Thyroid gland (tissue), 4 donors: ENCODE results near the gene ST3GAL2. TPM values are rescaled to one million over a fixed set of nuclear protein-coding genes. Genes with fewer than 3 reads are reported as not detected.

Experiments
- DNase-seq, 2 donors: peaks; one replicate each; pipeline ENCODE4 v3.0.0-alpha.2; 2019
- H3K27ac ChIP-seq, 3 donors: fragments of 200-600 bp; sonication (generic); 1 replicate in 2 of 3; 2 replicates in 1 of 3; pipeline ENCODE4 v1.5.1; 2016 to 2019; ENCODE audit warnings: mild to moderate bottlenecking in 1 of 3, moderate library complexity in 1 of 3
- H3K27me3 ChIP-seq: fragments of 200-600 bp; sonication (generic); one replicate; pipeline ENCODE4 v1.5.1; 2019
- H3K36me3 ChIP-seq, 2 donors: fragments of 200-600 bp; sonication (generic); one replicate each; pipeline ENCODE4 v1.5.1; 2016 to 2019
- H3K4me1 ChIP-seq, 2 donors: fragments of 200-600 bp; sonication (generic); one replicate each; pipeline ENCODE4 v1.5.1; 2017 to 2019
- H3K4me3 ChIP-seq, 3 donors: fragments of 200-600 bp; sonication (generic); replicated peaks in 1 of 3; 1 replicate in 2 of 3; 2 replicates in 1 of 3; pipeline ENCODE4 v1.5.1; 2016; ENCODE audit warnings: mild to moderate bottlenecking in 1 of 3
- H3K9me3 ChIP-seq: fragments of 200-600 bp; sonication (generic); one replicate; pipeline ENCODE4 v1.5.1; 2017
- POLR2A ChIP-seq, 2 donors: fragments of 450-650 bp; IDR thresholded peaks; one replicate each; pipeline ENCODE4 v1.6.1; 2017; ENCODE audit warnings: antibody characterized with exemption in 2 of 2, mild to moderate bottlenecking in 2 of 2, moderate library complexity in 1 of 2
- WGBS, 2 donors: methylation state at CpG; one replicate each; pipeline ENCODE4 v1.1.5; 2017; 5-methylcytosine and 5-hydroxymethylcytosine counted together
- intact Hi-C: fragments of 100-400 bp; cut with DNase I; formaldehyde crosslinking; loops from one replicate; pipeline ENCODE4 v1.15.1; 2023
- total RNA-seq, 4 donors: library from RNA; depleted of rRNA; stranded (reverse); fragments of >200 nt; gene quantifications; one replicate each; pipeline ENCODE4 v1.2.3, GENCODE V29; 2016
- TF ChIP-seq, protein P1 (sequence below), 6 experiments: fragments of 200-600 bp in 3 of 6; fragments of 450-650 bp in 3 of 6; sonication (generic) in 3 of 6; IDR thresholded peaks; one replicate each; pipeline ENCODE4 v1.5.1; 2016 to 2019; ENCODE audit warnings: antibody characterized with exemption in 6 of 6, mild to moderate bottlenecking in 2 of 6, inconsistent platforms in 1 of 6, moderate library complexity in 1 of 6

Gene ST3GAL2
- total RNA-seq, 4 donors from 2014 or later: 11.2 to 17.4 (median 11.8) TPM

DNA sequence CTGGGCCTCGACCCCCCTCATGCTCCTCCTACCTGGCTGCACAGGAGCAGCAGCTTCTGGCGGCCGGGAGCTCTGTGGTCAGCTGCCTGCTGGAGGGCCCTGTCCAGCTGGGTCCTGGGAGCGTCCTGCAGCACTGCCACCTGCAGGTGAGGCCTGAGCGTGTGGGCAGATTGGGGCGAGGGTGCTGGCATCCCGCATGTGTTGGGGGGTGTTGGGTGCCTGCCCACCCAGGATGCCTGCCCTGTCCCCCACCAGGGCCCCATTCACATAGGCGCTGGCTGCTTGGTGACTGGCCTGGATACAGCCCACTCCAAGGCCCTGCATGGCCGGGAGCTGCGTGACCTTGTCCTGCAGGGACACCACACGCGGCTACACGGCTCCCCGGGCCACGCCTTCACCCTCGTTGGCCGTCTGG is 32.0 kb upstream of the ST3GAL2 start:
- Histone ChIP-seq H3K27me3 (no peaks in the 10 kb centered on the region), H3K36me3 (peaks cover 9 to 17% of the 10 kb centered on the region in 2 donors), H3K9me3 (no peaks in the 10 kb centered on the region), H3K27ac (no peak overlapping the region), H3K4me1 (no peaks in the 10 kb centered on the region), H3K4me3 (no peak overlapping the region)
- DNase-seq: peak; percentile 50 to 60
- WGBS, 2 donors: 48 to 75% methylated on average over 3 to 4 of the region's 17 CpGs
- TF ChIP-seq, protein P1, sequence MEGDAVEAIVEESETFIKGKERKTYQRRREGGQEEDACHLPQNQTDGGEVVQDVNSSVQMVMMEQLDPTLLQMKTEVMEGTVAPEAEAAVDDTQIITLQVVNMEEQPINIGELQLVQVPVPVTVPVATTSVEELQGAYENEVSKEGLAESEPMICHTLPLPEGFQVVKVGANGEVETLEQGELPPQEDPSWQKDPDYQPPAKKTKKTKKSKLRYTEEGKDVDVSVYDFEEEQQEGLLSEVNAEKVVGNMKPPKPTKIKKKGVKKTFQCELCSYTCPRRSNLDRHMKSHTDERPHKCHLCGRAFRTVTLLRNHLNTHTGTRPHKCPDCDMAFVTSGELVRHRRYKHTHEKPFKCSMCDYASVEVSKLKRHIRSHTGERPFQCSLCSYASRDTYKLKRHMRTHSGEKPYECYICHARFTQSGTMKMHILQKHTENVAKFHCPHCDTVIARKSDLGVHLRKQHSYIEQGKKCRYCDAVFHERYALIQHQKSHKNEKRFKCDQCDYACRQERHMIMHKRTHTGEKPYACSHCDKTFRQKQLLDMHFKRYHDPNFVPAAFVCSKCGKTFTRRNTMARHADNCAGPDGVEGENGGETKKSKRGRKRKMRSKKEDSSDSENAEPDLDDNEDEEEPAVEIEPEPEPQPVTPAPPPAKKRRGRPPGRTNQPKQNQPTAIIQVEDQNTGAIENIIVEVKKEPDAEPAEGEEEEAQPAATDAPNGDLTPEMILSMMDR (IDR thresholded peaks at IDR 0.05): peak in 4 of 6 experiments; percentile 21 to 44 (median 38)
- TF ChIP-seq POLR2A (IDR thresholded peaks at IDR 0.05): no peak
- intact Hi-C loops: no loop called here

DNA sequence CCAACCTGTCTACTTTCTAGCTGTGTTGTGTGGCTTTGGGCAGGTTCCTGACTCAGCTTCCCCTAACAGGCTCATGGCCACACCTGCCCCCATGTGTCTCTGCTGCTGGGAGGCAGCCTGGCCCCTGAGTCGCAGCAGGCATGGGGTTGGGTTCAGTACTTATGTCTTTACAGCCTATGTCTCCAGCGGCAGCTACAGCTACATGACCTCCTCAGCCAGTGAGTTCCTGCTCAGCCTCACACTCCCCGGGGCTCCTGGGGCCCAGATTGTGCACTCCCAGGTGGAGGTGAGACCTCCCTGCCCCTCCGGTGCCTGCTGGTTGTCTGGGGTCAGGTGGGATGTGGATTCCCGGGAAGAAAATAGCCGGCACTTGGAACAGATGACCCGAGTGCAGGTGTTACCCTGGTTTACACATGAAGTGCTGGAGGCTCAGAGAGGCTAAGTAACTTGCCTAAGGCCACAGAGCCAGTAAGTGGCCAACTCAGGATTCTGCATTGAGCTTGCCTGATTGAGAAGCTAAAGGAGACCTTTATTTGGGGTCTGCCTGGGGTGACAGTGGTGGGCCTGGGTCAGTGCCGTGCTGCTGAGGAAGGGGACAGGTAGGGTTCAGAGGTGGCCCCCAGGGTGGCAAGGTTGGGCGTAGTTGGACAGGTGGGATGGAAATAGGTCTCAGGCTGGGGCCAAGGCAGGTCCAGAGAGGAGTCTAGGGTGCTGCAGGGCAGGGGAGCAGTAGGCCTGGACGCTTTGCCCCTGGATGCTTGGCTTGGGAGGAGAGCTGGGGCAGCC is 31.4 kb upstream of the ST3GAL2 start:
- peaks cover 4 to 17% of the 10 kb centered on the region in 2 donors for H3K36me3 ChIP-seq
- DNase-seq: no peak
- H3K4me1 ChIP-seq: no peaks in the 10 kb centered on the region
- 94 to 95% methylated on average over 8 to 10 of the region's 10 CpGs for WGBS, 2 donors
- H3K27me3 ChIP-seq: no peaks in the 10 kb centered on the region
- no peak overlapping the region for H3K27ac ChIP-seq
- no peak overlapping the region for H3K4me3 ChIP-seq
- H3K9me3 ChIP-seq: no peaks in the 10 kb centered on the region
- intact Hi-C loops: no loop called here
- TF ChIP-seq, protein P1 (IDR thresholded peaks at IDR 0.05): no peak
- no peak for TF ChIP-seq POLR2A (IDR thresholded peaks at IDR 0.05)

DNA sequence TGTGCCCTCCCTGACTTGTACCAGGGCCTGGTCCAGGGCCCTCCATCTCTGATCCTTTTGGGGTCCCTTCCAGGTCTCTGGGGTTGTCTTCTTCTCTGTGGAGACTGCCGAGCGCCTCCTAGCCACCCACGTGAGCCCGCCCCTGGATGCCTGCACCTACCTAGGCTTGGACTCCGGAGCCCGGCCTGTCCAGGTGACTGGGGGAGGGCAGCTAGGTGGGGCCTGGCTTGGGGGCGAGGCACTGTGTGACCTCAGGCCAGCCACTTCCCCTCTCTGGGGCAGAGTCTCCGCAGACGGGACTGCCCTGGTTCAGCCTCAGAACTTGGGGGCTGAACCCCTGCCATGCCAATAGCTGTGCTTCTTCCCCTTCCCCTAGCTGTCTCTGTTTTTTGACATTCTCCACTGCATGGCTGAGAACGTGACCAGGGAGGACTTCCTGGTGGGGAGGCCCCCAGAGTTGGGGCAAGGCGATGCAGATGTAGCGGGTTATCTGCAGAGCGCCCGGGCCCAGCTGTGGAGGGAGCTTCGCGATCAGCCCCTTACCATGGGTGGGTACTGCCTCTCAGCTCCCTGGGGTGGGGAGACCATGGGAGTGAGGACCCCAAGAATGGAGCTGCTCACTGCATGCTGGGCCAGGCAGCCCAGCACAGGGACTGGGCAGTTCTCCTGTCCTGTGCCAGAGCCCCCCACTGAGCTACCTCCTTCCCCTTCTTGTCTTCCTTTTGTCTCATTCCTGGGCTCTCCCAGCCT is 30.1 kb upstream of the ST3GAL2 start:
- Histone ChIP-seq H3K36me3 (peaks cover 2 to 17% of the 10 kb centered on the region in 2 donors), H3K9me3 (no peaks in the 10 kb centered on the region), H3K27me3 (no peaks in the 10 kb centered on the region), H3K4me3 (no peak overlapping the region), H3K27ac (no peak overlapping the region), H3K4me1 (no peaks in the 10 kb centered on the region)
- 96 to 97% methylated on average over 12 to 14 of the region's 16 CpGs for WGBS, 2 donors
- intact Hi-C loops: no loop called here
- no peak for DNase-seq
- TF ChIP-seq POLR2A (IDR thresholded peaks at IDR 0.05): no peak
- TF ChIP-seq, protein P1 (IDR thresholded peaks at IDR 0.05): no peak

DNA sequence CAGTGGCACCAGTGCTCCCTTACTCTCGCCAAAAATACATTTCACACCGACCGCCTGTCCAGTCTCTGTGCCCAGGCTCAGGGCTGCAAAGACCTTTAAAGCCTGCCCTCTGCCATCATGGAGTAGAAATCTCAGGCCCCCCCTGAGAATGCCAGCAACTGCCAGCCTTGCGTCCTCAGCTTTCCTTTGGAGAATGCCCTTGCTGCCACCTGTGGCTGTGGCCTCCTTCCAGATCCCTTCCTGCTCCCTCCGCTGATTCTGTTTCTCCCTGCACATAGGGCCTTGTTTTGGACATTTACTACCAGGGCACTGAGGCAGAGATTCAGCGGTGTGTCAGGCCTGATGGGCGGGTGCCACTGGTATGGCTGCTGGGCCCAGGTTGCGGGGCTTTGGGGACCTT is 28.7 kb upstream of the ST3GAL2 start:
- Histone ChIP-seq H3K27me3 (no peaks in the 10 kb centered on the region), H3K4me1 (no peaks in the 10 kb centered on the region), H3K4me3 (no peak overlapping the region), H3K36me3 (peaks cover 9 to 12% of the 10 kb centered on the region in 2 donors), H3K9me3 (no peaks in the 10 kb centered on the region), H3K27ac (no peak overlapping the region)
- TF ChIP-seq, protein P1 (IDR thresholded peaks at IDR 0.05): no peak
- no peak for TF ChIP-seq POLR2A (IDR thresholded peaks at IDR 0.05)
- DNase-seq: no peak
- 99% methylated on average over 7 to 8 of the region's 8 CpGs for WGBS, 2 donors
- intact Hi-C loops: no loop called here

DNA sequence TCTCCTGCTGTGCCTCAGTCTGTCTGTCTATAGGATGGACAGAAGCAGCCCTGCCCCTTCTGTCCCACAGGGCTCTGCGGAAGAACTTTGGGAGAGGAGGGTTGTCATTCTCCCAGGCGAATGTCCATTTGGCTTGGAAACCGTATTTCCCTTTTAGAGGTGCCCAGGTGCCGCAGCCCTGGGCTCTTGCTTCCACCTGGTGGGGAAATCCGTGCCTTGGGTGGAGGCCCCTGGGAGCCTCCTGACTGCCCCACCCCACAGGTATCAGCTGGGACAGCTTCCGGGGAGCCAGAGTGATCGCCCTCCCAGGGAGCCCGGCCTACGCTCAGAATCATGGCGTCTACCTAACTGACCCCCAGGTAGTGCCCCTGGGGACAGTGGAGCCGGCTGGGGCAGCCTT is 28.2 kb upstream of the ST3GAL2 start:
- Histone ChIP-seq H3K4me3 (no peak overlapping the region), H3K4me1 (no peaks in the 10 kb centered on the region), H3K27ac (no peak overlapping the region), H3K36me3 (peaks cover 9 to 12% of the 10 kb centered on the region in 2 donors), H3K27me3 (no peaks in the 10 kb centered on the region), H3K9me3 (no peaks in the 10 kb centered on the region)
- TF ChIP-seq POLR2A (IDR thresholded peaks at IDR 0.05): no peak
- TF ChIP-seq, protein P1 (IDR thresholded peaks at IDR 0.05): no peak
- no peak for DNase-seq
- 88 to 98% methylated on average over 9 to 10 of the region's 11 CpGs for WGBS, 2 donors
- intact Hi-C loops: no loop called here
